ENCODE data around the gene CD59.

DNA sequence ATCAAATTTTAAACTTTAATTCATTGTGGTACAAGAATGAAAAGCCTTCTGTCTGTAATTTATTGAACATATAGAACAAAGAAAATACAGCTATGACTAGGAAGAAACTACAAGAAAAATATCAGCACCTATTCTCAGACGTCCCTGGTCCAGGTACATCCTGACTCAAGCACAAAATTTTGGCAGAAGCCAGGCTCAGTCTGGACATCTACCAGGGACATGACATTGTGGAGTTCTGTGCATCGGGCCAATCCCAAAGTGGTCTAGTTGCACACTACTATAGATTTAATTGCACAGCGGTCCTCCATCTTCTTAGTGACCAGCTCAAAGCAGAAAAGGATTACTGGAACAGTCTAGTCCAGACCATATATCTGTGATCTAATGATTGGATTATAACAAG lies 15.7 kb upstream of the CD59 start:
- TF ChIP-seq, protein P1, sequence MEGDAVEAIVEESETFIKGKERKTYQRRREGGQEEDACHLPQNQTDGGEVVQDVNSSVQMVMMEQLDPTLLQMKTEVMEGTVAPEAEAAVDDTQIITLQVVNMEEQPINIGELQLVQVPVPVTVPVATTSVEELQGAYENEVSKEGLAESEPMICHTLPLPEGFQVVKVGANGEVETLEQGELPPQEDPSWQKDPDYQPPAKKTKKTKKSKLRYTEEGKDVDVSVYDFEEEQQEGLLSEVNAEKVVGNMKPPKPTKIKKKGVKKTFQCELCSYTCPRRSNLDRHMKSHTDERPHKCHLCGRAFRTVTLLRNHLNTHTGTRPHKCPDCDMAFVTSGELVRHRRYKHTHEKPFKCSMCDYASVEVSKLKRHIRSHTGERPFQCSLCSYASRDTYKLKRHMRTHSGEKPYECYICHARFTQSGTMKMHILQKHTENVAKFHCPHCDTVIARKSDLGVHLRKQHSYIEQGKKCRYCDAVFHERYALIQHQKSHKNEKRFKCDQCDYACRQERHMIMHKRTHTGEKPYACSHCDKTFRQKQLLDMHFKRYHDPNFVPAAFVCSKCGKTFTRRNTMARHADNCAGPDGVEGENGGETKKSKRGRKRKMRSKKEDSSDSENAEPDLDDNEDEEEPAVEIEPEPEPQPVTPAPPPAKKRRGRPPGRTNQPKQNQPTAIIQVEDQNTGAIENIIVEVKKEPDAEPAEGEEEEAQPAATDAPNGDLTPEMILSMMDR (conservative IDR thresholded peaks at IDR 0.05; ENCODE audit: low read depth, low read length), result no peak
- no peak for TF ChIP-seq EZH2phosphoT487 (IDR thresholded peaks at IDR 0.05; ENCODE audit: borderline replicate concordance, low read length)

Data from PC-3 (cell line).